ENCODE measurements around the gene SKAP1.

DNA sequence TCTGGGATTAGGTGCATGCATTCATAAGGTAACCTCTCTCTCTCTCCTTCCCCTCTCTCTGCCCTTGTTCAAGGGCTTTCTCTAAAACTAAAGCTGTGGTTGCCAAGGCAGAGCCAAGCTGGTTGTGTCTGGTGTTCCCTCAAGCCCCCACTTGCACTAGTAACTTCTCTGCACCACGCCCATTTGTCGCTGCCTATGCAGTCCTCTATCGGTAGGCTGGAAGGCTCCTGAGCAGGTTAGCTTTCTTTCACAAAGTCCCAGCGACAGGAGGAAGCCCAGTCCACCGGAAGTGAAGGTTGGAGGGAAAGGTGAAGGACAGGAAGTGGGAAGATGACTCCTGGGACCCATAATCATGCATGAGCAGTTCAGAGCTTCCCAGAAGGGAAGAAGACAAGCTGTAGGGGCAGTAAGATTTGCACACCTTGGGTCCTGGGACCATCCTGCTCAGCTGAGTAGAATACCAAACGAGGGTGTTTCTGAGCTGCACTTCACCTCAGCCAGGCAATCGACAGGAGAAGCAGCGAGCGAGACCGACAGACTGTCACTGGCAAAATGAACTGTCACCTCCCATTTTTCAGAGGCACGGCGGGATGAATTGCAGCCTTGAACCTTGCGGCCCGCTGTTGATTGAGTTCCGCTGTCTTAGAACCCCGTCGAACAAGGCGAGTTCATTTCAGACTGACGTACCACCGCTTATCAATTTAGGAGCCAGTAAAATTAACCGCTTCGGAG is 14.7 kb upstream of the SKAP1 start:
- no peak for TF ChIP-seq RAD21 (CRISPR knock-in tag; IDR thresholded peaks at IDR 0.05)
- TF ChIP-seq, protein P1, sequence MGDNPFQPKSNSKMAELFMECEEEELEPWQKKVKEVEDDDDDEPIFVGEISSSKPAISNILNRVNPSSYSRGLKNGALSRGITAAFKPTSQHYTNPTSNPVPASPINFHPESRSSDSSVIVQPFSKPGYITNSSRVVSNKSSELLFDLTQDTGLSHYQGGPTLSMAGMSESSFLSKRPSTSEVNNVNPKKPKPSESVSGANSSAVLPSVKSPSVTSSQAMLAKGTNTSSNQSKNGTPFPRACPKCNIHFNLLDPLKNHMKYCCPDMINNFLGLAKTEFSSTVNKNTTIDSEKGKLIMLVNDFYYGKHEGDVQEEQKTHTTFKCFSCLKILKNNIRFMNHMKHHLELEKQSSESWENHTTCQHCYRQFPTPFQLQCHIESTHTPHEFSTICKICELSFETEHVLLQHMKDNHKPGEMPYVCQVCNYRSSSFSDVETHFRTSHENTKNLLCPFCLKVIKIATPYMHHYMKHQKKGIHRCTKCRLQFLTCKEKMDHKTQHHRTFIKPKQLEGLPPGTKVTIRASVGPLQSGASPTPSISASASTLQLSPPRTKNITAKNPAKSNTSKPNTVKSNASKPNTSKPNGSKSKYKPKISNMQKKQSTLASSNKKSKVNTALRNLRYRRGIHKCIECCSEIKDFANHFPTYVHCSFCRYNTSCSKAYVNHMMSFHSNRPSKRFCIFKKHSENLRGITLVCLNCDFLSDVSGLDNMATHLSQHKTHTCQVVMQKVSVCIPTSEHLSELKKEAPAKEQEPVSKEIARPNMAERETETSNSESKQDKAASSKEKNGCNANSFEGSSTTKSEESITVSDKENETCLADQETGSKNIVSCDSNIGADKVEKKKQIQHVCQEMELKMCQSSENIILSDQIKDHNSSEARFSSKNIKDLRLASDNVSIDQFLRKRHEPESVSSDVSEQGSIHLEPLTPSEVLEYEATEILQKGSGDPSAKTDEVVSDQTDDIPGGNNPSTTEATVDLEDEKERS (CRISPR knock-in tag; IDR thresholded peaks at IDR 0.05), result no peak
- TF ChIP-seq KDM4B (CRISPR knock-in tag; IDR thresholded peaks at IDR 0.05), result no peak
- TF ChIP-seq, protein P2, sequence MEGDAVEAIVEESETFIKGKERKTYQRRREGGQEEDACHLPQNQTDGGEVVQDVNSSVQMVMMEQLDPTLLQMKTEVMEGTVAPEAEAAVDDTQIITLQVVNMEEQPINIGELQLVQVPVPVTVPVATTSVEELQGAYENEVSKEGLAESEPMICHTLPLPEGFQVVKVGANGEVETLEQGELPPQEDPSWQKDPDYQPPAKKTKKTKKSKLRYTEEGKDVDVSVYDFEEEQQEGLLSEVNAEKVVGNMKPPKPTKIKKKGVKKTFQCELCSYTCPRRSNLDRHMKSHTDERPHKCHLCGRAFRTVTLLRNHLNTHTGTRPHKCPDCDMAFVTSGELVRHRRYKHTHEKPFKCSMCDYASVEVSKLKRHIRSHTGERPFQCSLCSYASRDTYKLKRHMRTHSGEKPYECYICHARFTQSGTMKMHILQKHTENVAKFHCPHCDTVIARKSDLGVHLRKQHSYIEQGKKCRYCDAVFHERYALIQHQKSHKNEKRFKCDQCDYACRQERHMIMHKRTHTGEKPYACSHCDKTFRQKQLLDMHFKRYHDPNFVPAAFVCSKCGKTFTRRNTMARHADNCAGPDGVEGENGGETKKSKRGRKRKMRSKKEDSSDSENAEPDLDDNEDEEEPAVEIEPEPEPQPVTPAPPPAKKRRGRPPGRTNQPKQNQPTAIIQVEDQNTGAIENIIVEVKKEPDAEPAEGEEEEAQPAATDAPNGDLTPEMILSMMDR (CRISPR knock-in tag; IDR thresholded peaks at IDR 0.05), result no peak
- no peak for TF ChIP-seq CEBPG (CRISPR knock-in tag; IDR thresholded peaks at IDR 0.05)
- no peak for TF ChIP-seq RFX1 (IDR thresholded peaks at IDR 0.05)
- TF ChIP-seq KDM5B (CRISPR knock-in tag; IDR thresholded peaks at IDR 0.05; ENCODE audit: borderline replicate concordance), result no peak
- no peak for TF ChIP-seq ARNT (IDR thresholded peaks at IDR 0.05)
- no peak for TF ChIP-seq TAF1 (CRISPR knock-in tag; IDR thresholded peaks at IDR 0.05)
- TF ChIP-seq, protein P3, sequence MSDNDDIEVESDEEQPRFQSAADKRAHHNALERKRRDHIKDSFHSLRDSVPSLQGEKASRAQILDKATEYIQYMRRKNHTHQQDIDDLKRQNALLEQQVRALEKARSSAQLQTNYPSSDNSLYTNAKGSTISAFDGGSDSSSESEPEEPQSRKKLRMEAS (IDR thresholded peaks at IDR 0.05), result no peak
- TF ChIP-seq ZKSCAN8 (CRISPR knock-in tag; IDR thresholded peaks at IDR 0.05; ENCODE audit: borderline replicate concordance), result no peak
- no peak for TF ChIP-seq ZNF124 (CRISPR knock-in tag; IDR thresholded peaks at IDR 0.05)
- no peak for TF ChIP-seq TBL1XR1 (IDR thresholded peaks at IDR 0.05; ENCODE audit: borderline replicate concordance, low read length, partially characterized antibody)
- no peak for TF ChIP-seq RBM39 (IDR thresholded peaks at IDR 0.05; ENCODE audit: low read depth, low read length, poor library complexity, severe bottlenecking)

Data from HepG2 (cell line).